NOMO-1 treated with DMSO at 0.1 percent for 48 hours (cell line): ENCODE data around the gene CENATAC.
A peak's percentile ranks its signal among the peaks of the same experiment; 100 is the strongest.
"Not testable (repeated sequence)": the region's sequence is repeated elsewhere in the genome, so short reads cannot be mapped to it uniquely, and the experiment has no call there.

Experiments used
- DNase-seq: peaks from one replicate; lab custom pipeline; 2025; ENCODE audit not compliant: unreplicated experiment; lab: John Stamatoyannopoulos, UW

The CENATAC gene

DNA sequence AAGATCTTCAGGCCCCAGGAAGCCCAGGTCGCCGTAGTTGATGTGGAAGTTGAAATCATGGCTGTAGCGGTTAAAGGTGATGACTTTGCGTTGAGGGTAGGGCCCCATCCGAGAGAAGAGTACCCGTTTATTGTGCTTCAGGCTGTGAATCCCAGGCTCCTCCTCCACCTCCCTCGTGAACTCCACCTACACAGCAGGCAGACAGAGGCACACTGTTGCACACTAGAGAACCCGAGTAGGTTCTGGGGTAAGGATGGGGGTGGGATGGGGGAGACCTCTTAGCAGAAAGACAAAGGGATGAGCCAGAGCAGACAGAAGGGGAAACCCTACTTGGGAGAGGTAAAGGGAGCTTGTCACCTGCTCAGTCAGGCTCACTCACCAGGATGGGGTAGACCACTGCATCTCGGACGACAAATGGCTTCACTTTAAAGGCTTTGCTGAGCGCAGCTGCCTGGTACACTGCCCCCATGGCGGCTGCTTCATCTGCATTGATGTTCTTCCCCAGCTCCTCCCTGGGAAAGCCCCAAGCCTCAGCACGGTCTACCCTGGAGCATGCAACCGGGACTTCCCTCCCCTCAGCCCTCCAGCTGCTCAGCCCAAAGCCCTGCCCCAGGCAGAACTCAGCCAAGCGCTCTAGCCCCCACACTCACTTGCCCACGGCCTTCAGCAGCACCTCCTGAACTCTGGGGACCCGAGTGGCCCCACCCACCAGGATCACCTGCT, 53.7 kb downstream of the CENATAC start:
- no peak for DNase-seq

DNA sequence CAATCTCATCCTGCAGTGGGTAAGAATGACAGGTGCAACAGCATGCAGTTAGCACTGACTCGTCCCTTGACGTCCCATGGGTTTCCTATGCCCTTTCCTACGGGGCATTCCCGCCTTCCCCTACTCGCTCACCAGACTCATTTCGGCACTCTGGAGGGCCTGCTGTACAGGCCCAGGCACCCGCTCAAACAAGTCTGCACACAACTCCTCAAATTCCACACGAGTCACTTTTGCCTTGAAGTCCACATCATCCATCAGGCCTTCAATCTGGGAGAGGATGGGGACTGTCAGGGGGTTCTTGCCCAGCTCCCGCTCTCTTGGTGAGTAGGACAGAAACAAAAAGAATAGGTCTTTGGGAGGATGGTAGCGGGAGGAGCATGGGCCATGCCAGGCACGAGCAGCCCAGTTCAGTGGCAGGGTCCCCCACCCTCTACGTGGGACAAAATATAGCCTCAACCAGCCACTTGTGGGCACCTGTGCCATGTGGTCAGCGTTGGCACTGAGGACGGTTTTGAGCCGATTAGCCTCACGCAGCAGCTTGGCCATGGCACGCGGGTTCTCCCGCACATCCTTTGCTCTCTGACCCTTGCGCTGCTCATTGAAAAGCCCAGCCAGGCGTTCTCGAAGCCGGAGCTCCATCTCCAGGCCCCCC, 54.4 kb downstream of the CENATAC start:
- no peak for DNase-seq

DNA sequence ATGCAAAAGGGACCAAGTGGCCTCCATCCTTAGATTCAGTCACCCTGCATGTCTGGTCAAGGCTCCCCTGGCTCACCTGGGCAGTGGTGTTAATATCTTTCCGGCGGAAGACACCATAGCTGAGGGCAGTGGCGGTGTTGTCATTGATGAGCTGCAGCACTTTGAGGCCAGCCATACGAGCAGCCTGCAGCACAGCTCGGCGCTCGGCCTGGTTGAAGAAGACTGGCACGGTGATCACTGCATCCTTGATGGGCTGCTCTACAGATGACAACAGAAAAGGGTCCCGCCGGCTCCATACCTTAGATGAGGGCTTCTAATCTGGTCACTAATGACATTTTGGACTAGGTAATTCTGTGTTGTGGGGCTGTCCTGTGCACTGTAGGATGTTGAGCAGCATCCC, 56.5 kb downstream of the CENATAC start:
- no peak for DNase-seq

DNA sequence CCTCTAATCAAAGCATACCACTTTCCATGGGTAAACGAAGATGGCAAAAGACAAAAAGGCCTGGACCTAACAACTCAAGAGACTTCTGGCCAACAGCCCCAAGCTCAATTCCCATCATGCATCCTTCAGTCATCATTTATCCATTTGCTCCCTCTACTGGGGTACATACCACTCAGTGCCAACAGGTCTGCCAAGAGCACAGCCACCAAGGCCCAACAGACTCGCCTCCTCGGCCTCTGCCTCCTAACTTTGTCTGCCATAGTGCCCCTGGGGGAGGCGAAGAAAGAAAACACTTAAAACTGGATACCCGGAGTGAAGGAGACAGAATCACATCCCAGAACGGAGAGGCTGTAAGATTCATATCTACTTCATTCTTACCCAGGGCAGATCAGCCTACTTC, 58.0 kb downstream of the CENATAC start:
- peak; percentile 29 for DNase-seq

DNA sequence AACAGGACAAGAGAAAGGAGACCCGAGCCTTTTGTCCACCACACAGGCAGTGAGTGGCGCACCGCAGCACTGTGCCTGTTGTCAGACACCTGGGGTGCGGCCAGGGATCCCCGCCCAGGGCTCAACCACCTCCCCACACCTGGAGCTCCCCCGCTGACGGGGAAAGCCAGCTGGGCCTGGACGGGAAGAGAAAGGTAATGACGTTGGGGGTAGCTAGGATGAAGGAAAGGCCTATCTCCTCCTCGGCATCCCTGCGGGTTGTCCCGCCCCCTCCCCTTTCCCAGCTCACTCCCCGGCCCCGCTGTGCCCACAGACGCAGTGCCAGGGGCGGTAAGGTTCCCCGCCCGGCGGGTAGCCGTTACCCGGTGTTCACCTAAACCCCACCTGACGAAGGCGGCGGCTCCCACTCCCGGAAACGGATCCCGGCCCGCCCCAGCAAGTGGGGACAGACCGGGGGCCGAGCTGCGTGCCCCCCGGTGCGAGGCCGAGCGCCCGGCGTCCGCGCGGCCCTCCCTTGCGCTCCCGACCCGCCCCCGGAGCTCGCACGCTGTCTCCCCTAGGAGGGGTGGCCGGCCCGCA, 58.6 kb downstream of the CENATAC start:
- no peak for DNase-seq

DNA sequence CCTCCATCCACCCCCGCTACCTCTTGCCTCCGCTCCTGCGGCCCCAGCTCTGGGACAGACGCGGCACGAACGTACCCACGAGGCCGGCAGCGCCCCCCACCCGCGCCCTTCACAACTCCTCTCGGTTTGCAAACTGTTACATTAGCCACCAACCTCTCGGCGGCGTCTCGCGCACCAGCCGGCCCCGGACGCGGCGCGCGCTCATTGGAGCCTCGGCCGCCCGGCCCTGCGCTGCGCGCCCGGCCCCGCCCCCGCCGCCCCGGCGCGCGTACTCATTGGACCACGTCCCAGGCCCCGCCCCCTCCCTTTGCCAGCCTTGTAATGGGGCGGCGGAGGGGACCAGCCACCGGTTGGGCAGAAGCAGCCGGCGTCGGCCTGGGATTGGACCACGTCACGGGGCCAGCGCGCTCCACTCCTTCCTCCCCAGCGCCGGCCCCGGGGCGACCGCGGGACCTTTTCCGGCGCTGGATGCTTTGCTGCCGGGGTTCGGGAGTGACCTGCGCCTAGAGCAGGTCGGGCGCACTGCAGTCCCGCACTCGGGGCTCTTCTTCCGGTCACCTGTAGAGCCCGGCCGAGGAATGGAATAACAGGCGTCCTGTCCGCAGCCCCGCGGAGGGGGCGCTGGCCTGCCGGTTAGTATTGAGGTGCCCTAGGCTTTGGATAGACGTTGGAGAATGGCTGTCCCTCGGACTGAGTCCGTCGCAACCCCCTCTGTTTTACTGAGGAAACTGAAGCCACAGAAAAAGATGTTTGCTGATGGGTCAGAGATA, 59.2 kb downstream of the CENATAC start, which contains the start of gene HYOU1:
Gene HYOU1 (minus strand): TSS at position 206 of the 770 bp plus-strand sequence. CDS start 1,045 bp downstream, outside the sequence.
- peak; percentile 96 for DNase-seq

DNA sequence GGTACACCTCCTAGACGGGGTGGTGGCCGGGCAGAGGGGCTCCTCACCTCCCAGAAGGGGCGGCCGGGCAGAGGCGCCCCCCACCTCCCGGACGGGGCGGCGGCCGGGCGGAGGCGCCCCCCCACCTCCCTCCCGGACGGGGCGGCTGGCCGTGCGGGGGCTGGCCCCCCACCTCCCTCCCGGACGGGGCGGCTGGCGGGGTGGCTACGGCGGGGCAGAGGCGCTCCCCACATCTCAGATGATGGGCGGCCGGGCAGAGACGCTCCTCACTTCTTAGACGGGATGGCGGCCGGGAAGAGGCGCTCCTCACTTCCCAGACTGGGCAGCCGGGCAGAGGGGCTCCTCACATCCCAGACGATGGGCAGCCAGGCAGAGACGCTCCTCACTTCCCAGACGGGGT, 61.2 kb downstream of the CENATAC start:
- DNase-seq, result not testable (repeated sequence)

DNA sequence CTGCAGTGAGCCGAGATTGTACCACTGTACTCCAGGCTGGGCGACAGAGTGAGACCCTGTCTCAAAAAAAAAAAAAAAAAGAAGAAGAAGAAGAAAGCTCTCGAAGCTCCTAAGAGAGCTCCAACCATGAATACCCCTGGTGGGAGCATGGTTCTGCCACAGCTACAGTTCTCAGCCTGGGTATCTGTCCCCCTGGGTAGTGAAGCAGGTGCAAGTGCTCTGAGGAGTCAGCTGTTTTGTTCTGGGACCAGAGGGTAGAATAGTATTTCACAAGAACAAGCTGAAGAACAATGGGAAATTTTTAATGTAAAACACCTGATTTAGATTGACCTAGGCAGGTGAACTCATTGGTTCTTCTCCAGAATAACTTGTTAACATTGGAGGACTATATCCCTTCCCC, 63.3 kb downstream of the CENATAC start:
- DNase-seq, result no peak

DNA sequence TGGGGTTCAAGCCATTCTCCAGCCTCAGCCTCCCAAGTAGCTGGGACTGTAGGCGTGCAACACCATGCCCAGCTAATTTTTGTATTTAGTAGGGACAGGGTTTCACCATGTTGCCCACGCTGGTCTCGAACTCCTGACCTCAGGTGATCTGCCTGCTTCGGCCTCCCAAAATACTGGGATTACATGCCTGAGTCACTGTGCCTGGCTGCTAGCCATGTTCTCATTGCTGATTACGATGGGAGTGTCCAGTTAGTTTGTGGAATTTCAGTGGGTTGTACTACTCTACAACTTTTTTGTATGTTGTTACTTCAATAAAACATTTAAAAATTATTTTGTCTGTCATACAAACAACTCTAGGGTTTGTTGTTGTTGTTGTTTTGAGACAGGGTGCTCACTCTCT, 64.8 kb downstream of the CENATAC start:
- no peak for DNase-seq

DNA sequence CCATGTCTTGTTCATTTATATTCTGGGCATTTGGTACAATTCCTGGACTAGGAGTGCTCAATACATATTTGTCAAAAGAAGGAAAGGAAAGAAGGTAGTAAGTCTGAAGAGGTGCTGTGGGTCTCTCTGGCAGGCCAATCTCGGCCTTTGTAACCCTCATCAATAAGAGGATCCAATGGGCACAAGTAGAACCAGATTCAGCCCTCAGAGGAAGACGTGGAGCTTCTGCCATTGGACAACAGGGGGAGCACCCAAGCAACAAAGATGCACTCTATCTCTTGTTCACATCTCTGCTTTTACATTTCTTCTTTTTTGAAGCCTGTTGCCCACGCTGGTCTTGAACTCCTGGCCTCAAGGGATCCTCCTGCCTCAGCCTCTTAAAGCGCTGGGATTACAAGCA, 67.4 kb downstream of the CENATAC start:
- DNase-seq, result peak; percentile 43
